Measurements from ENCODE around the gene SLC10A7. TPM values are rescaled to one million over a fixed set of nuclear protein-coding genes. Genes with fewer than 3 reads are reported as not detected.

Gene SLC10A7
- total and polyA plus RNA-seq, 9 of the 15 experiments (the other 6 are each of a cell fraction or from before 2014, with no cell fraction given), result 6.4 to 22.8 (median 16.1) TPM

- H3K79me2 ChIP-seq (ENCODE audit: control insufficient read depth, insufficient read depth, low read length), result no peaks in the 10 kb centered on the region
- no peak for TF ChIP-seq ZBED1 (IDR thresholded peaks at IDR 0.05)
- 0 out of 2 replicates have a peak, but pooled peaks have one; percentile 12 for TF ChIP-seq NFIC (IDR thresholded peaks at IDR 0.05)
- no peaks in the 10 kb centered on the region for H3K9me3 ChIP-seq (replicated peaks; ENCODE audit: control insufficient read depth, insufficient read depth, low read depth, low read length)
- intact Hi-C loops (cut with micrococcal nuclease), result no loop called here
- POLR2A ChIA-PET, result no interaction called here
- no peak overlapping the region for H3K9ac ChIP-seq (ENCODE audit: insufficient read depth in 1 of 2, low read depth in 2 of 2, low read length in 2 of 2)
- FAIRE-seq (peak; percentile 69), DNase-seq (ENCODE audit: extremely low read depth in 1 of 4, low spot score in 3 of 4) (no peak), ATAC-seq (no peak)
- WGBS (ENCODE audit: insufficient coverage, low coverage, missing lambda C conversion rate), result 28% methylated on average over 4 of the region's 4 CpGs
- H3K4me3 ChIP-seq, result no peak overlapping the region
- H3K27me3 ChIP-seq (ENCODE audit: control insufficient read depth in 2 of 2, insufficient read depth in 2 of 2, low read length in 2 of 2), result no peaks in the 10 kb centered on the region
- 0 out of 5 replicates have a peak, but pooled peaks cover 0 to 6% of the 10 kb centered on the region in 2 experiments for H3K4me1 ChIP-seq (replicated peaks in 1 of 2; ENCODE audit: control insufficient read depth in 2 of 2, insufficient read depth in 2 of 2, low read length in 2 of 2)
- in situ Hi-C loops (cut with MboI), result loop anchor here (10.0 kb wide), 1 partner anchor 580 kb away; no protein-coding TSS in a partner anchor
- H4K20me1 ChIP-seq (replicated peaks; ENCODE audit: control insufficient read depth, insufficient read depth, low read length), result no peaks in the 10 kb centered on the region
- no peak overlapping the region for H3K4me2 ChIP-seq (ENCODE audit: insufficient read depth, low read length)
- no peaks in the 10 kb centered on the region for H3K36me3 ChIP-seq (ENCODE audit: control insufficient read depth, insufficient read depth, low read length)
- BruUV-seq (replicated peaks), result no TSS peak
- no peak overlapping the region for H2AFZ ChIP-seq (ENCODE audit: low read depth, low read length)
- CTCF ChIA-PET (ENCODE audit: low intra/inter-chr PET ratio), result no interaction called here
- H3K27ac ChIP-seq (ENCODE audit: extremely low read depth, low read depth, low read length), result no peak overlapping the region
- H3K9me1 ChIP-seq (ENCODE audit: control insufficient read depth, insufficient read depth, low read length), result no peaks in the 10 kb centered on the region
These were observed 186.8 kb downstream of the SLC10A7 start for GRCh38 chr4:146334862-146335449.

GRCh38 chr4:146333895-146334262, 187.9 kb downstream of the SLC10A7 start:
- FAIRE-seq (no peak), ATAC-seq (no peak), DNase-seq (ENCODE audit: extremely low read depth in 1 of 4, low spot score in 3 of 4) (no peak)
- Histone ChIP-seq H3K4me3 (no peak overlapping the region), H3K36me3 (ENCODE audit: control insufficient read depth, insufficient read depth, low read length) (no peaks in the 10 kb centered on the region), H3K9me3 (replicated peaks; ENCODE audit: control insufficient read depth, insufficient read depth, low read depth, low read length) (no peaks in the 10 kb centered on the region), H4K20me1 (replicated peaks; ENCODE audit: control insufficient read depth, insufficient read depth, low read length) (no peaks in the 10 kb centered on the region), H3K9ac (ENCODE audit: insufficient read depth in 1 of 2, low read depth in 2 of 2, low read length in 2 of 2) (no peak overlapping the region), H2AFZ (ENCODE audit: low read depth, low read length) (no peak overlapping the region), H3K4me1 (replicated peaks in 1 of 2; ENCODE audit: control insufficient read depth in 2 of 2, insufficient read depth in 2 of 2, low read length in 2 of 2) (0 out of 5 replicates have a peak, but pooled peaks cover 0 to 6% of the 10 kb centered on the region in 2 experiments), H3K27ac (ENCODE audit: extremely low read depth, low read depth, low read length) (no peak overlapping the region), H3K4me2 (ENCODE audit: insufficient read depth, low read length) (no peak overlapping the region), H3K27me3 (ENCODE audit: control insufficient read depth in 2 of 2, insufficient read depth in 2 of 2, low read length in 2 of 2) (no peaks in the 10 kb centered on the region), H3K9me1 (ENCODE audit: control insufficient read depth, insufficient read depth, low read length) (no peaks in the 10 kb centered on the region), H3K79me2 (ENCODE audit: control insufficient read depth, insufficient read depth, low read length) (no peaks in the 10 kb centered on the region)
- BruUV-seq (replicated peaks), result no TSS peak
- 23% methylated on average over 2 of the region's 2 CpGs for WGBS (ENCODE audit: insufficient coverage, low coverage, missing lambda C conversion rate)
- intact Hi-C loops (cut with micrococcal nuclease) (no loop called here), in situ Hi-C loops (cut with MboI) (loop anchor here (10.0 kb wide), 1 partner anchor 581 kb away; no protein-coding TSS in a partner anchor)
- POLR2A ChIA-PET, result no interaction called here
- CTCF ChIA-PET (ENCODE audit: low intra/inter-chr PET ratio), result no interaction called here
- TF ChIP-seq ATF7 (IDR thresholded peaks at IDR 0.05), result no peak
- no peak for TF ChIP-seq ZNF143 (CRISPR knock-in tag; IDR thresholded peaks at IDR 0.05)
- no peak for TF ChIP-seq DACH1 (IDR thresholded peaks at IDR 0.05; ENCODE audit: partially characterized antibody)
- TF ChIP-seq RFX5 (IDR thresholded peaks at IDR 0.05; ENCODE audit: low read depth, low read length), result no peak
- TF ChIP-seq MIER1 (IDR thresholded peaks at IDR 0.05; ENCODE audit: low read depth), result no peak
- TF ChIP-seq GMEB1 (CRISPR knock-in tag; IDR thresholded peaks at IDR 0.05), result no peak
- TF ChIP-seq KLF13 (tag; IDR thresholded peaks at IDR 0.05; ENCODE audit: borderline replicate concordance, low read depth), result no peak
- no peak for TF ChIP-seq ZFP91 (CRISPR knock-in tag; IDR thresholded peaks at IDR 0.05)
- no peak for TF ChIP-seq ZBTB1 (CRISPR knock-in tag; IDR thresholded peaks at IDR 0.05; ENCODE audit: borderline replicate concordance, low read depth)
- no peak for TF ChIP-seq SREBF1 (IDR thresholded peaks at IDR 0.05; ENCODE audit: borderline replicate concordance, low read depth, low read length)
- TF ChIP-seq USF1 (CRISPR knock-in tag; IDR thresholded peaks at IDR 0.05), result no peak

Data from K562 (cell line).